Pancreas (tissue), 10 donors: ENCODE measurements around the gene TTLL3. TPM values are rescaled to one million over a fixed set of nuclear protein-coding genes. Genes with fewer than 3 reads are reported as not detected.

Experiments
- ATAC-seq, 4 donors: fragments of 200-7000 bp; cut with Tn5 transposase; one replicate each; pipeline versions ENCODE4 v1.8.0 to v1.9.1; 2020; ENCODE audit warnings: mild to moderate bottlenecking in 4 of 4, moderate library complexity in 4 of 4
- DNase-seq, 6 donors: peaks; one replicate each; pipeline ENCODE4 v3.0.0-alpha.2; 2020
- FAIRE-seq: peaks from 2 replicates; lab custom pipeline; 2012; peaks lifted over from hg19 to GRCh38; lab: Jason Lieb, UNC
- H3K27ac ChIP-seq, 4 donors: fragments of 200-600 bp; sonication (generic); 1 replicate in 3 of 4; 2 replicates in 1 of 4; pipeline versions ENCODE4 v1.5.0 to v1.8.0; 2020
- H3K27me3 ChIP-seq, 4 donors: fragments of 200-600 bp; one replicate each; pipeline ENCODE4 v1.8.0; 2021
- H3K36me3 ChIP-seq, 3 donors: fragments of 200-600 bp; sonication (generic) in 1 of 3; one replicate each; pipeline versions ENCODE4 v1.5.0 to v1.8.0; 2020 to 2021
- H3K4me1 ChIP-seq, 3 donors: fragments of 200-600 bp; one replicate each; pipeline ENCODE4 v1.8.0; 2021
- H3K4me3 ChIP-seq, 4 donors: fragments of 200-600 bp; sonication (generic) in 2 of 4; one replicate each; pipeline versions ENCODE4 v1.5.0 to v1.8.0; 2020 to 2021
- H3K9me3 ChIP-seq, 4 donors: fragments of 200-600 bp; one replicate each; pipeline ENCODE4 v1.8.0; 2021
- CTCF ChIP-seq, 4 donors: fragments of 200-600 bp; sonication (generic) in 3 of 4; IDR thresholded peaks; one replicate each; pipeline versions ENCODE4 v1.5.0 to v1.8.0; 2021; ENCODE audit warnings: antibody characterized with exemption in 4 of 4
- WGBS, 2 donors: extraction: QIAGEN DNeasy Blood & Tissue Kit; methylation state at CpG; one replicate each; pipeline ENCODE4 v1.1.7; 2013; 5-methylcytosine and 5-hydroxymethylcytosine counted together
- intact Hi-C, 3 donors: fragments of 100-400 bp; cut with DNase I; formaldehyde crosslinking; loops; one replicate each; pipeline versions ENCODE4 v1.11.1 to v1.14.2; 2022
- polyA plus RNA-seq, 2 donors: library from polyadenylated mRNA; stranded (reverse); fragments of 200-250 nt; gene quantifications; one replicate each; pipeline ENCODE4 v1.2.3, GENCODE V29; 2013
- total RNA-seq, 6 donors: library from RNA; stranded (reverse); fragmentation: NEBNext Ultra II Directional in 4 of 6; extraction: Animal tissue kit (Norgen Biotek cat#: 25700) in 4 of 6; gene quantifications; one replicate each; pipeline versions ENCODE4 v1.2.1 to v1.2.4, GENCODE V29; 2021 to 2023
- donor health status: healthy with polysubstance abuse.
- donor health status: DM: no; HTN: no; CAD: no; lungs with moderate emphysema.
- donor health status: DM: no; HTN: no; CAD: no.
- donor health status: control.
- donor health status: control.
- donor health status: Bipolar disorder and iron deficiency.
- donor health status: DM: yes; HTN: yes; CAD: no.
- donor health status: DM: no; HTN: no; CAD: no.
- donor health status: DM: no; HTN: no; CAD: no.
- donor health status: DM: yes; HTN: yes; CAD: no.

The TTLL3 gene
- total and polyA plus RNA-seq, 8 donors = 9.2 to 104 (median 19.6) TPM

DNA sequence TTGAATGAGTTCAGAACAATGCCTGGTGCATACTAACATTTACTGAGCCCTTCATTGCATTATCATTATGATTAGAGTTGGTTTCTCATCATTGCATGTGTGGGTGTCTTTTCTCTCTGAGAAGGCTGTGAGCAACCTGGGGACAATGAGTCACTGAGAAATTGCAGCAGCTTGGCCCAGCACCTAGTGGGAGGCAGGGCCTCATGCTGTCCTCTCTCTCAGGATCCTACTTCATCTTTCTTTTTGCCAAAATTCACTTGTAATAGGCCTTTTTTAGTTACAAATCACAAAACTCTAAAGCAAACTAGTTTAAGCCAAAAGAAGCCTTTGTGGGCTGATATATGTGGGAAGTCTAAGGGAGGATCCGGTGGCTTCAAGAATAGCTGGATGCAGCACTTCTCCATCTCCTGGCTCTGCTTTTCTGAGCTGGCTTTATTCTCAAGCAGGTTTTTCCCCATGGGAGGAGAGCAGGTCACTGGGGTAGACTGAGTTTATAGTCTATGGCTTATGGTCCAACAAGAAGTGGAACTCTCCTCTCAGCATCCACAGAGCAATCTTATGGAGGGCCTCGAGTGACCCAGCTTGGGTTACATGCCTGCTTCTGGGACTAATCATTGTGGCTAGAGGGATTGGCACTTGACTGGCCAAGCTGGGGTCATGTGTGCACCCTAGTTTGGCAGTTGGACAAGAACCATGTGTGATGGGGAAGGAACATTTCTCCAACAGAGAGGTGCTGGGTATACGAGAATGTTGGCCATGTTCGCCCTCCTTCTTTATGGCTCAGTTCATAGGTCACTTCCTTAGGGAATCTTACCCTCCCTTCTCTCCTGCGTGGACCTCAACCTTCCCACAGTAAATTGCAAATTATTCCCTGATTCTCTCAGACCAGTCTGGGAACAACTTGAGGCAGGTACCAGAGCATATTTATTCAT, 31.7 kb upstream of the TTLL3 start:
- Histone ChIP-seq H3K4me1 (no peaks in the 10 kb centered on the region), H3K27me3 (no peaks in the 10 kb centered on the region), H3K9me3 (no peaks in the 10 kb centered on the region), H3K36me3 (peaks cover 0 to 8% (median 0%) of the 10 kb centered on the region in 3 donors), H3K4me3 (no peak overlapping the region), H3K27ac (no peak overlapping the region)
- WGBS, 2 donors = 68 to 74% methylated on average over 5 of the region's 5 CpGs
- intact Hi-C loops = no loop called here
- TF ChIP-seq CTCF (IDR thresholded peaks at IDR 0.05) = no peak
- no peak for FAIRE-seq
- DNase-seq = no peak
- ATAC-seq = peak in 3 of 4 donors; percentile 36 to 49 (median 46)

DNA sequence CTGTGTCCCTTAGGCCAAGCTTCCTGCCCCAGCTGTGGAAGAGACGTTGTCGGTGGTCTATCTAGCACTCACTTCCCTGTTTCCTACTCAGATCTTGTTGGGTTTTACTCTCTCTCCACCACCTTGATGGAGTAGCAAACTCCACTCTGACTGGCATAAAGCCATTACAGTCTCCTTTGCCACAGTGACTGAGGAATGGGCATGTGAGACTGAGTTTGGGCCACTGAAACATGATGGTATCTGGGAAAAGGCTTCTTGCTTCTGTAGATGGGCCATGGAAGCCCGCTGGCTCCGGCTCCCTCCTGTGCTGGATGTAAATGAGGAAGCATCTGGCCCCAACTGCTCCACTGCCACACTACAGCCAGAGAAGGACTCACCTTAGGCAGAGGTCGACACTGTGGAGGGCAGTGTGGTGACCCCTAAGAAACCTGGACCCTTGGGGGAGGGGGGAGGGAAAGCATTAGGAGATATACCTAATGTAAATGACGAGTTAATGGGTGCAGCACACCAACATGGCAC, 30.9 kb upstream of the TTLL3 start:
- H3K36me3 ChIP-seq = peaks cover 0 to 15% (median 0%) of the 10 kb centered on the region in 3 donors
- H3K9me3 ChIP-seq = no peaks in the 10 kb centered on the region
- intact Hi-C loops = no loop called here
- no peak for TF ChIP-seq CTCF (IDR thresholded peaks at IDR 0.05)
- H3K4me1 ChIP-seq = no peaks in the 10 kb centered on the region
- no peak overlapping the region for H3K27ac ChIP-seq
- H3K4me3 ChIP-seq = no peak overlapping the region
- WGBS, 2 donors = 84 to 85% methylated on average over 6 of the region's 6 CpGs
- H3K27me3 ChIP-seq = no peaks in the 10 kb centered on the region
- DNase-seq = no peak
- FAIRE-seq = no peak
- no peak for ATAC-seq

DNA sequence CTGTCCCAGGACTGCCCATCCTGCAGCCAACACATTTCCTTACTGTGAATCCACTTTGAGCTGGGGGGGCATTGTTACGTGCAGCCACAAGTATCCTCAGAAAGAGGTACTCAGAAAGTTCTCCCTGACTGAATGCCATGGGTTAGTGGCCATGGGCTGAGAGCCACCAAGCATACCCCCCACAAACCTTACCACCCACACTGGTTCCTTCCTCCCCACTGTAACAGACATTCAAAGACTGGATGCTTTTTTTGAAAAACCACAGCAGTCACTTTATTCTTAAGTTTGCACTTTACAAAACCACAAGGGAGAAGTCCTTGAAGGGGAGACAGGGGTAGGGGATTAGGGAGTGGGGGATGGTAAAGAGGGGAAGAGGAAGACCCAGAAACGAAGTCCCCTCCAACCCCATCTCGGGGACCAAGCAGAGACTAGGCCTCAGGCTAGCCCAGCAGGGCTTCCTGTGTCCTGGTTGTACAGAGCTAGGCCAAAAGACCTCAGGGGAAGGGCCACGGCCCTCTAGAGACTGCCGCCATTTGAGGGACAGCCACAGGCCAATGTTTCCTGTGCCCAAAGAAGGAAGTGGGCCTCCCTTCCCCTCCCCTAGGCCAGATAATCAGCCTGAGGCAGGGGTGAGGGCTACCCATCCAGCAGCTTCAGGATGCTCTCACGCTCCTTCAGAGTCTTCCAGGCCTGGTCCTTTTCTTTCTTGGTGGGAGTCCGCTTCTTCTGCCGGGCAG, 30.2 kb upstream of the TTLL3 start:
- intact Hi-C loops = no loop called here
- Histone ChIP-seq H3K9me3 (no peaks in the 10 kb centered on the region), H3K4me1 (no peaks in the 10 kb centered on the region), H3K27ac (peak overlapping the region in 1 of 4 donors; percentile 33), H3K4me3 (no peak overlapping the region), H3K27me3 (no peaks in the 10 kb centered on the region), H3K36me3 (peaks cover 0 to 18% (median 0%) of the 10 kb centered on the region in 3 donors)
- no peak for TF ChIP-seq CTCF (IDR thresholded peaks at IDR 0.05)
- FAIRE-seq (no peak), DNase-seq (no peak), ATAC-seq (peak in 3 of 4 donors; percentile 19 to 72 (median 46))
- 85 to 89% methylated on average over 7 to 8 of the region's 8 CpGs for WGBS, 2 donors

DNA sequence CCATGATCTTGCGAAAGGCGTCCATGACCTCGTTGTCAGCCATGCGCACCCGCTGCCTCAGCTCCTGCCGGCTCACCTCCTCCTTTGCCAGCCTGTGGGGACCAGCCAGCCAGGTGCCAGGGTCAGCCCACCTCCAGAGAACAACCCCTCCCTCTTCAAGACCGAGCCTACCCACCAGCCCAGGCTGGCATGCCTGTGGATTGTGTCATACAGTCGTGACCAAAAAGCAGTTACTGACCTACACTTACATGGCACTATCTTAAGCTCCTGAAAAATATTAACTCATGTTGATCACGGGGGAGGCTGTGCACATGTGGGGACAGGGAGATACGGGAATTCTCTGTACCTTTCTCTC, 29.6 kb upstream of the TTLL3 start:
- ATAC-seq = no peak

More for the DNA sequence above, 29.6 kb upstream of the TTLL3 start:
- no peak for DNase-seq
- no peak for FAIRE-seq
- H3K9me3 ChIP-seq = no peaks in the 10 kb centered on the region
- no peaks in the 10 kb centered on the region for H3K4me1 ChIP-seq
- peak overlapping the region in 1 of 4 donors; percentile 33 for H3K27ac ChIP-seq
- no peak for TF ChIP-seq CTCF (IDR thresholded peaks at IDR 0.05)
- H3K27me3 ChIP-seq = no peaks in the 10 kb centered on the region
- 76 to 86% methylated on average over 10 of the region's 10 CpGs for WGBS, 2 donors
- intact Hi-C loops = no loop called here
- H3K36me3 ChIP-seq = peaks cover 0 to 19% (median 0%) of the 10 kb centered on the region in 3 donors
- no peak overlapping the region for H3K4me3 ChIP-seq
